HepG2 (cell line): ENCODE results near the gene UBE2I. TPM values are rescaled to one million over a fixed set of nuclear protein-coding genes. Genes with fewer than 3 reads are reported as not detected.

Experiments used
- ATAC-seq: fragments of 200-7000 bp; cut with Tn5 transposase; 3 replicates; pipeline ENCODE4 v1.9.1; 2020; ENCODE audit warnings: mild to moderate bottlenecking, moderate library complexity
- BruUV-seq: library from RNA; stranded (reverse); fragments of 400-500 nt; replicated peaks from 2 replicates; lab custom pipeline; 2021; lab: Mats Ljungman, UMichigan
- CTCF ChIA-PET: fragments of 300-600 bp; formaldehyde crosslinking; extraction: SDS; loops from one replicate; lab custom pipeline; 2021; ENCODE audit warnings: low total read pairs, inconsistent platforms, low intra/inter-chr PET ratio; lab: Yijun Ruan, JAX
- POLR2A ChIA-PET: fragments of 350-600 bp; sonication (Branson Sonifier 250); formaldehyde crosslinking; loops from one replicate; lab custom pipeline; 2020; ENCODE audit warnings: antibody characterized with exemption, inconsistent platforms; lab: Yijun Ruan, JAX
- DNase-seq: peaks from one replicate; pipeline ENCODE4 v3.0.0-alpha.2; 2015; ENCODE audit warnings: low spot score
- FAIRE-seq: peaks from 3 replicates; lab custom pipeline; 2011; peaks lifted over from hg19 to GRCh38; lab: Jason Lieb, UNC
- H2AFZ ChIP-seq: one replicate; pipeline ENCODE4 v1.6.1; 2011; ENCODE audit warnings: low read length, inconsistent platforms
- H3K27ac ChIP-seq: fragments of 300-600 bp; 3 replicates; pipeline ENCODE4 v1.8.0; 2011; ENCODE audit warnings: mixed run types, mild to moderate bottlenecking, mixed read lengths, low read length, inconsistent platforms; ENCODE audit not compliant: insufficient read depth; ENCODE audit errors: extremely low read length
- H3K27me3 ChIP-seq, 2 experiments: fragments of 200-600 bp in 1 of 2; 2 replicates in 1 of 2; 3 replicates in 1 of 2; pipeline versions ENCODE4 v1.6.0 to v1.8.0; 2011; ENCODE audit warnings: low read length in 2 of 2, mild to moderate bottlenecking in 2 of 2, moderate library complexity in 2 of 2, inconsistent platforms in 1 of 2; ENCODE audit not compliant: insufficient read depth in 2 of 2, control insufficient read depth in 1 of 2
- H3K36me3 ChIP-seq, 2 experiments: fragments of 200-600 bp in 1 of 2; replicated peaks in 1 of 2; 2 replicates in 1 of 2; 3 replicates in 1 of 2; pipeline versions ENCODE4 v1.5.1 to v1.8.0; 2011; ENCODE audit warnings: low read length in 2 of 2, inconsistent platforms in 1 of 2; ENCODE audit not compliant: insufficient read depth in 2 of 2, control insufficient read depth in 1 of 2
- H3K4me1 ChIP-seq: 2 replicates; pipeline ENCODE4 v1.5.1; 2012; ENCODE audit warnings: low read length, inconsistent platforms; ENCODE audit not compliant: insufficient read depth
- H3K4me2 ChIP-seq: 2 replicates; pipeline ENCODE4 v1.6.0; 2011; ENCODE audit warnings: low read depth, low read length, inconsistent platforms
- H3K4me3 ChIP-seq, 3 experiments: fragments of 200-600 bp in 1 of 3; sonication (generic), shearing (Covaris generic) in 1 of 3; replicated peaks in 1 of 3; 2 replicates each; pipeline ENCODE4 v1.5.1; 2011 to 2016; ENCODE audit warnings: low read length in 3 of 3, inconsistent platforms in 2 of 3, low read depth in 2 of 3, mild to moderate bottlenecking in 2 of 3, control low read depth in 1 of 3, mixed read lengths in 1 of 3; ENCODE audit not compliant: insufficient read depth in 1 of 3
- H3K79me2 ChIP-seq: one replicate; pipeline ENCODE4 v1.6.1; 2011; ENCODE audit warnings: low read length, inconsistent platforms; ENCODE audit not compliant: insufficient read depth
- H3K9ac ChIP-seq: 2 replicates; pipeline ENCODE4 v1.6.0; 2011; ENCODE audit warnings: mild to moderate bottlenecking, low read depth, low read length, inconsistent platforms; ENCODE audit not compliant: insufficient read depth
- H3K9me3 ChIP-seq: 2 replicates; pipeline ENCODE4 v1.5.1; 2012; ENCODE audit warnings: mild to moderate bottlenecking, low read length
- H4K20me1 ChIP-seq: 2 replicates; pipeline ENCODE4 v1.6.0; 2011; ENCODE audit warnings: inconsistent platforms, mild to moderate bottlenecking, low read length, moderate library complexity; ENCODE audit not compliant: insufficient read depth
- AGO2 ChIP-seq: fragments of 200-400 bp; formaldehyde crosslinking; optimal IDR thresholded peaks from 2 replicates; pipeline ENCODE3; 2017; ENCODE audit warnings: mild to moderate bottlenecking, low read depth, low read length, moderate library complexity
- KDM2A ChIP-seq: sonication (generic); formaldehyde crosslinking; IDR thresholded peaks from 2 replicates; pipeline ENCODE4 v1.4.0; 2020; ENCODE audit warnings: low read depth, missing genetic modification reagents, borderline replicate concordance
- NR1H2 ChIP-seq: sonication (generic); formaldehyde crosslinking; IDR thresholded peaks from 2 replicates; pipeline ENCODE4 v1.8.1; 2022; ENCODE audit warnings: low read depth, missing genetic modification reagents, borderline replicate concordance
- RBFOX2 ChIP-seq: fragments of 200-400 bp; formaldehyde crosslinking; IDR thresholded peaks from 2 replicates; pipeline ENCODE4 v1.6.1; 2017; ENCODE audit warnings: low read depth, mild to moderate bottlenecking, low read length
- SNAI1 ChIP-seq: sonication (generic); formaldehyde crosslinking; IDR thresholded peaks from 2 replicates; pipeline ENCODE4 v1.5.0; 2020; ENCODE audit warnings: mild to moderate bottlenecking, missing genetic modification reagents, borderline replicate concordance
- U2AF1 ChIP-seq: fragments of 200-400 bp; formaldehyde crosslinking; optimal IDR thresholded peaks from 2 replicates; pipeline ENCODE3; 2017; ENCODE audit warnings: mild to moderate bottlenecking, low read depth, low read length
- ZFAT ChIP-seq: sonication (generic); formaldehyde crosslinking; conservative IDR thresholded peaks from 2 replicates; pipeline ENCODE4 v1.8.1; 2023; ENCODE audit warnings: missing genetic modification reagents, inconsistent platforms
- ZFP36 ChIP-seq: fragments of 150-350 bp; IDR thresholded peaks from 2 replicates; pipeline ENCODE4 v1.6.1; 2018; ENCODE audit warnings: borderline replicate concordance, low read length, low read depth; ENCODE audit not compliant: partially characterized antibody
- ZNF572 ChIP-seq: sonication (generic); formaldehyde crosslinking; IDR thresholded peaks from 2 replicates; pipeline ENCODE4 v1.5.1; 2020; ENCODE audit warnings: mild to moderate bottlenecking, missing genetic modification reagents
- ZNF660 ChIP-seq: sonication (generic); formaldehyde crosslinking; IDR thresholded peaks from 2 replicates; pipeline ENCODE4 v1.5.1; 2020; ENCODE audit warnings: mild to moderate bottlenecking, low read depth, missing genetic modification reagents, borderline replicate concordance
- WGBS: methylation state at CpG from one replicate; pipeline ENCODE4 v1.1.6; 2017; ENCODE audit warnings: low lambda C conversion rate; 5-methylcytosine and 5-hydroxymethylcytosine counted together
- in situ Hi-C: cut with HindIII; loops from 2 replicates; pipeline ENCODE4 v1.10.0; 2017; ENCODE audit warnings: low pct_unique_long_range_greater_than_20kb; ENCODE audit not compliant: extremely low pct_ligation_motif_present
- intact Hi-C: fragments of 100-400 bp; cut with micrococcal nuclease; formaldehyde crosslinking; loops from one replicate; pipeline ENCODE4 v1.10.0; 2022; ENCODE audit not compliant: unreplicated experiment
- polyA plus RNA-seq, 8 experiments: library from polyadenylated mRNA; depleted of rRNA in 3 of 8; stranded (reverse) in 7 of 8; unstranded in 1 of 8; fragments of >200 nt; fragmentation: Illumina TruSeq in 4 of 8; extraction: Trizol in 4 of 8; gene quantifications; 2 replicates each; pipeline versions ENCODE4 v1.2.1 to v1.2.3, GENCODE V29; 2011 to 2016; ENCODE audit warnings: low read depth in 4 of 8, missing spikeins in 1 of 8, mixed read lengths in 1 of 8; ENCODE audit not compliant: insufficient read depth in 1 of 8
- total RNA-seq, 5 experiments: library from RNA; depleted of rRNA; stranded (reverse); fragments of >200 nt; fragmentation: Illumina TruSeq; extraction: Trizol; gene quantifications; 2 replicates each; pipeline ENCODE4 v1.2.3, GENCODE V29; 2016; ENCODE audit warnings: low read depth in 1 of 5
- TF ChIP-seq, protein P1 (sequence below): sonication (generic); formaldehyde crosslinking; IDR thresholded peaks from 2 replicates; pipeline ENCODE4 v1.4.0; 2020; ENCODE audit warnings: low read depth, missing genetic modification reagents

UBE2I gene
- total and polyA plus RNA-seq, 2 of the 13 experiments (the other 11 are each of a cell fraction or from before 2014, with no cell fraction given), result 75.8 to 98.9 TPM

DNA sequence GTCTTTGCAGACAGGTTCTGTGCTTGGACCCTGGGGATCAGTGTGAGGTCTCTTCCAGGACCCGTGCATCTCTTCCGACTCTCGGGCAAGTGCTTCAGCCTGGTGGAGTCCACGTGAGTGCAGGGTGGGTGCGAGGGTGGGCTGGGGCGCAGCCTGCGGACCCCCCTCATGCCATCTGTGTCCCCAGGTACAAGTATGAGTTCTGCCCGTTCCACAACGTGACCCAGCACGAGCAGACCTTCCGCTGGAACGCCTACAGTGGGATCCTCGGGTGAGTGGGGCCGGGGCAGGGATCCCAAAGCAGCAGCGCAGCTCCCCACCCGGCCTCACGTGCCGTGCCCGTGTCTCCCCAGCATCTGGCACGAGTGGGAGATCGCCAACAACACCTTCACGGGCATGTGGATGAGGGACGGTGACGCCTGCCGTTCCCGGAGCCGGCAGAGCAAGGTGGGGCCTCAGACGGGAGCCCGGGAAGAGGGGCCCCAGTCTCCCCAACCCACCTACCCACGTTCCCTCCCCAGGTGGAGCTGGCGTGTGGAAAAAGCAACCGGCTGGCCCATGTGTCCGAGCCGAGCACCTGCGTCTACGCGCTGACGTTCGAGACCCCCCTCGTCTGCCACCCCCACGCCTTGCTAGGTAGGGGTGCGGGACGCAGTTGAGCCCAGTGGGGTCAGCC lies 52.4 kb downstream of the UBE2I start:
- no peaks in the 10 kb centered on the region for H3K27me3 ChIP-seq
- no peak overlapping the region for H2AFZ ChIP-seq
- H3K79me2 ChIP-seq, result peaks cover 16% of the 10 kb centered on the region
- peak; percentile 78 for TF ChIP-seq AGO2
- no peak for TF ChIP-seq KDM2A
- TF ChIP-seq RBFOX2, result 0 out of 2 replicates have a peak, but pooled peaks have one; percentile 21
- TF ChIP-seq ZFP36, result no peak
- TF ChIP-seq SNAI1 (CRISPR knock-in tag), result no peak
- TF ChIP-seq, all 625 proteins: peak for 2
- WGBS, result 98% methylated on average over 24 of the region's 43 CpGs
- Histone ChIP-seq H3K27ac (no peak overlapping the region), H4K20me1 (no peaks in the 10 kb centered on the region; the same call in 1 of the 2 replicates), H3K4me3 (no peak overlapping the region), H3K36me3 (peaks cover 16 to 46% of the 10 kb centered on the region in 2 experiments), H3K4me1 (no peaks in the 10 kb centered on the region), H3K9me3 (no peaks in the 10 kb centered on the region), H3K9ac (no peak overlapping the region), H3K4me2 (no peak overlapping the region)
- in situ Hi-C loops (no loop called here), intact Hi-C loops (no loop called here)
- POLR2A ChIA-PET, result no interaction called here
- no TSS peak for BruUV-seq
- CTCF ChIA-PET, result no interaction called here
- FAIRE-seq (no peak), ATAC-seq (no peak), DNase-seq (no peak)

DNA sequence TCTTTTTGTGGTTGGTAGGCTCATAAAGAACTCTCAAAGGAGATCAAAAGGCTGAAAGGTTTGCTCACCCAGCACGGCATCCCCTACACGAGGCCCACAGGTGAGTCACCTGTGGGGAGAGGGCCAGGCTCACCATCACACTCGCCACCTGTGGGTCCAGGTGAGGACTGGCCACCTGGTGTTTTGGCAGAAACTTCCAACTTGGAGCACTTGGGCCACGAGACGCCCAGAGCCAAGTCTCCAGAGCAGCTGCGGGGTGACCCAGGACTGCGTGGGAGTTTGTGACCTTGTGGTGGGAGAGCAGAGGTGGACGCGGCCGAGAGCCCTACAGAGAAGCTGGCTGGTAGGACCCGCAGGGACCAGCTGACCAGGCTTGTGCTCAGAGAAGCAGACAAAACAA lies 53.4 kb downstream of the UBE2I start:
- DNase-seq (no peak), FAIRE-seq (no peak), ATAC-seq (no peak)
- ChIA-PET CTCF (interaction anchor here (1.5 kb wide), 1 partner anchor 74 kb away, joined by 6 read pairs; no protein-coding TSS in a partner anchor), POLR2A (no interaction called here)
- no peaks in the 10 kb centered on the region for H3K27me3 ChIP-seq
- H2AFZ ChIP-seq, result no peak overlapping the region
- TSS peak; percentile 76 for BruUV-seq
- H3K27ac ChIP-seq, result no peak overlapping the region
- no peak overlapping the region for H3K9ac ChIP-seq
- no peaks in the 10 kb centered on the region for H3K9me3 ChIP-seq
- no peak overlapping the region for H3K4me3 ChIP-seq
- intact Hi-C loops, result no loop called here
- H3K79me2 ChIP-seq, result peaks cover 12% of the 10 kb centered on the region
- 93% methylated on average over 10 of the region's 11 CpGs for WGBS
- H3K4me2 ChIP-seq, result no peak overlapping the region
- in situ Hi-C loops, result no loop called here
- H3K4me1 ChIP-seq, result no peaks in the 10 kb centered on the region
- H4K20me1 ChIP-seq, result no peaks in the 10 kb centered on the region; the same call in 1 of the 2 replicates
- peaks cover 16 to 46% of the 10 kb centered on the region in 2 experiments for H3K36me3 ChIP-seq
- TF ChIP-seq, protein P1, sequence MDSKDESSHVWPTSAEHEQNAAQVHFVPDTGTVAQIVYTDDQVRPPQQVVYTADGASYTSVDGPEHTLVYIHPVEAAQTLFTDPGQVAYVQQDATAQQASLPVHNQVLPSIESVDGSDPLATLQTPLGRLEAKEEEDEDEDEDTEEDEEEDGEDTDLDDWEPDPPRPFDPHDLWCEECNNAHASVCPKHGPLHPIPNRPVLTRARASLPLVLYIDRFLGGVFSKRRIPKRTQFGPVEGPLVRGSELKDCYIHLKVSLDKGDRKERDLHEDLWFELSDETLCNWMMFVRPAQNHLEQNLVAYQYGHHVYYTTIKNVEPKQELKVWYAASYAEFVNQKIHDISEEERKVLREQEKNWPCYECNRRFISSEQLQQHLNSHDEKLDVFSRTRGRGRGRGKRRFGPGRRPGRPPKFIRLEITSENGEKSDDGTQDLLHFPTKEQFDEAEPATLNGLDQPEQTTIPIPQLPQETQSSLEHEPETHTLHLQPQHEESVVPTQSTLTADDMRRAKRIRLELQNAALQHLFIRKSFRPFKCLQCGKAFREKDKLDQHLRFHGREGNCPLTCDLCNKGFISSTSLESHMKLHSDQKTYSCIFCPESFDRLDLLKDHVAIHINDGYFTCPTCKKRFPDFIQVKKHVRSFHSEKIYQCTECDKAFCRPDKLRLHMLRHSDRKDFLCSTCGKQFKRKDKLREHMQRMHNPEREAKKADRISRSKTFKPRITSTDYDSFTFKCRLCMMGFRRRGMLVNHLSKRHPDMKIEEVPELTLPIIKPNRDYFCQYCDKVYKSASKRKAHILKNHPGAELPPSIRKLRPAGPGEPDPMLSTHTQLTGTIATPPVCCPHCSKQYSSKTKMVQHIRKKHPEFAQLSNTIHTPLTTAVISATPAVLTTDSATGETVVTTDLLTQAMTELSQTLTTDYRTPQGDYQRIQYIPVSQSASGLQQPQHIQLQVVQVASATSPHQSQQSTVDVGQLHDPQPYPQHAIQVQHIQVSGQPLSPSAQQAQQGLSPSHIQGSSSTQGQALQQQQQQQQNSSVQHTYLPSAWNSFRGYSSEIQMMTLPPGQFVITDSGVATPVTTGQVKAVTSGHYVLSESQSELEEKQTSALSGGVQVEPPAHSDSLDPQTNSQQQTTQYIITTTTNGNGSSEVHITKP (CRISPR knock-in tag), result no peak
- TF ChIP-seq ZNF572 (CRISPR knock-in tag) (no peak), U2AF1 (no peak), ZNF660 (no peak), NR1H2 (CRISPR knock-in tag) (no peak), ZFAT (no peak)
